H1 (cell line): Measurements from ENCODE around the gene ADAMTS20. TPM values are rescaled to one million over a fixed set of nuclear protein-coding genes. Genes with fewer than 3 reads are reported as not detected.

ENCODE experiments used
- ATF2 ChIP-seq: IDR thresholded peaks from 2 replicates; pipeline ENCODE4 v1.6.1; 2012; ENCODE audit warnings: low read length, inconsistent platforms
- CBX5 ChIP-seq: fragments of 300-800, 300-1000 bp; sonication (generic); IDR thresholded peaks from 2 replicates; pipeline ENCODE4 v1.7.1; 2016; ENCODE audit warnings: antibody characterized with exemption, low read length, low read depth
- CHD7 ChIP-seq: fragments of 300-600 bp; sonication (generic); IDR thresholded peaks from 2 replicates; pipeline ENCODE4 v1.7.1; 2012; ENCODE audit warnings: low read length, moderate library complexity, mild to moderate bottlenecking, inconsistent platforms; ENCODE audit not compliant: insufficient replicate concordance
- CREB1 ChIP-seq: IDR thresholded peaks from 2 replicates; pipeline ENCODE4 v1.6.1; 2012; ENCODE audit warnings: inconsistent platforms
- CTBP2 ChIP-seq: IDR thresholded peaks from 2 replicates; pipeline ENCODE4 v1.7.0; 2011; ENCODE audit warnings: borderline replicate concordance, mild to moderate bottlenecking, moderate library complexity, mixed read lengths, low read length; ENCODE audit not compliant: insufficient read depth, insufficient read length
- FOSL1 ChIP-seq: IDR thresholded peaks from 2 replicates; pipeline ENCODE4 v1.6.1; 2011; ENCODE audit warnings: mild to moderate bottlenecking, low read depth, low read length, moderate library complexity; ENCODE audit not compliant: insufficient read depth
- NRF1 ChIP-seq: IDR thresholded peaks from 2 replicates; pipeline ENCODE4 v1.6.1; 2011; ENCODE audit warnings: mild to moderate bottlenecking, low read depth, low read length, improper control_type of control experiment
- polyA plus RNA-seq, 7 experiments: library from polyadenylated mRNA; depleted of rRNA in 3 of 7; stranded (reverse) in 5 of 7; unstranded in 2 of 7; fragments of >200 nt in 5 of 7; fragments of 200-250 nt in 2 of 7; gene quantifications; 1 replicate in 5 of 7; 2 replicates in 1 of 7; 4 replicates in 1 of 7; pipeline versions ENCODE4 v1.2.1 to v1.2.3, GENCODE V29; 2011 to 2013; ENCODE audit warnings: missing spikeins in 2 of 7, mixed read lengths in 2 of 7
- total RNA-seq: library from RNA; stranded (reverse); fragmentation: NEBNext Ultra II Directional; extraction: Animal tissue kit (Norgen Biotek cat#: 25700); gene quantifications from 2 replicates; pipeline ENCODE4 v1.2.1, GENCODE V29; 2021

The ADAMTS20 gene
- total and polyA plus RNA-seq, 2 of the 8 experiments (the other 6 are each of a cell fraction or from before 2014, with no cell fraction given): 2.9 to 5.1 TPM

DNA sequence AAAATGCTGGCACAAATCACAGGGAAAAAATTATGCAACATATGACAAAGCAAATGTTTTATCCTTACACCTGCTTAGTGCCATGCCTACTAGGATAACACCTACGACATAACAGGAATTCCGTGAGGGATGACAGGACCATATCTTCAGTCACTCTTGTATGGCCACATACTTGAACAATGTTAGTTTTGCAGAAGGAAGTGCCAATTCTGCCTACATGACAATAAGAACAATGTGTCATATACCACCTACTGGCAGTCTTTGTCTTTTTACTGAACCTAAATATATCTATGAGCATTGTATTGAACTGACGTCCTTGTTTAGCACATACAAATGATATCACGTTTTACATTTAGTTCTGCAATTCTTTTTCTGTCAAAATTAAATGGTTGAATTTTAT is 234.0 kb downstream of the ADAMTS20 start (continued):
- TF ChIP-seq CHD7: no peak
- TF ChIP-seq CREB1: no peak
- no peak for TF ChIP-seq CBX5
- no peak for TF ChIP-seq NRF1
- TF ChIP-seq ATF2: no peak
- TF ChIP-seq FOSL1: no peak
- TF ChIP-seq CTBP2: no peak
- TF ChIP-seq, all 59 proteins: peak for 0
